HepG2 (cell line): ENCODE measurements around the gene TMC2. TPM values are rescaled to one million over a fixed set of nuclear protein-coding genes. Genes with fewer than 3 reads are reported as not detected.

Experiments
- CBFB ChIP-seq: sonication (generic); formaldehyde crosslinking; IDR thresholded peaks from 2 replicates; pipeline ENCODE4 v1.4.0; 2020; ENCODE audit warnings: missing genetic modification reagents
- CSRNP1 ChIP-seq: sonication (generic); formaldehyde crosslinking; IDR thresholded peaks from 2 replicates; pipeline ENCODE4 v1.8.1; 2023; ENCODE audit warnings: mild to moderate bottlenecking, missing genetic modification reagents
- DMTF1 ChIP-seq: sonication (generic); formaldehyde crosslinking; IDR thresholded peaks from 2 replicates; pipeline ENCODE4 v1.4.0; 2020; ENCODE audit warnings: mild to moderate bottlenecking, missing genetic modification reagents
- MAFG ChIP-seq: sonication (generic); formaldehyde crosslinking; IDR thresholded peaks from 2 replicates; pipeline ENCODE4 v1.5.1; 2020; ENCODE audit warnings: mild to moderate bottlenecking, missing genetic modification reagents
- MEIS1 ChIP-seq: sonication (generic); formaldehyde crosslinking; IDR thresholded peaks from 2 replicates; pipeline ENCODE4 v1.9.0; 2021; ENCODE audit warnings: mild to moderate bottlenecking, missing genetic modification reagents, moderate library complexity, borderline replicate concordance
- RARA ChIP-seq: IDR thresholded peaks from 2 replicates; pipeline ENCODE4 v1.6.1; 2016; ENCODE audit warnings: missing genetic modification reagents, missing compliant biosample characterization
- YEATS2 ChIP-seq: sonication (generic); formaldehyde crosslinking; IDR thresholded peaks from 2 replicates; pipeline ENCODE4 v1.4.0; 2020; ENCODE audit warnings: missing genetic modification reagents, borderline replicate concordance
- ZKSCAN5 ChIP-seq: sonication (generic); formaldehyde crosslinking; IDR thresholded peaks from 2 replicates; pipeline ENCODE4 v1.5.1; 2020; ENCODE audit warnings: mild to moderate bottlenecking, missing genetic modification reagents
- ZNF292 ChIP-seq: sonication (generic); formaldehyde crosslinking; IDR thresholded peaks from 2 replicates; pipeline ENCODE4 v1.8.1; 2022; ENCODE audit warnings: mild to moderate bottlenecking, low read depth, missing genetic modification reagents, borderline replicate concordance
- ZNF350 ChIP-seq: sonication (generic); formaldehyde crosslinking; IDR thresholded peaks from 2 replicates; pipeline ENCODE4 v1.4.0; 2020; ENCODE audit warnings: mild to moderate bottlenecking, low read depth, missing genetic modification reagents, borderline replicate concordance
- ZNF44 ChIP-seq: sonication (generic); formaldehyde crosslinking; IDR thresholded peaks from 2 replicates; pipeline ENCODE4 v1.5.1; 2020; ENCODE audit warnings: mild to moderate bottlenecking, missing genetic modification reagents
- ZNF577 ChIP-seq: sonication (generic); formaldehyde crosslinking; IDR thresholded peaks from 2 replicates; pipeline ENCODE4 v1.4.0; 2020; ENCODE audit warnings: mild to moderate bottlenecking, low read depth, missing genetic modification reagents, borderline replicate concordance
- ZNF691 ChIP-seq: sonication (generic); formaldehyde crosslinking; IDR thresholded peaks from 2 replicates; pipeline ENCODE4 v1.4.0; 2020; ENCODE audit warnings: missing genetic modification reagents, low read depth, mild to moderate bottlenecking, borderline replicate concordance
- ZNF720 ChIP-seq: sonication (generic); formaldehyde crosslinking; IDR thresholded peaks from 2 replicates; pipeline ENCODE4 v1.4.0; 2020; ENCODE audit warnings: missing genetic modification reagents
- ZNF768 ChIP-seq: sonication (generic); formaldehyde crosslinking; IDR thresholded peaks from 2 replicates; pipeline ENCODE4 v1.4.0; 2020; ENCODE audit warnings: missing genetic modification reagents
- ZSCAN29 ChIP-seq: sonication (generic); formaldehyde crosslinking; conservative IDR thresholded peaks from 2 replicates; pipeline ENCODE4 v1.4.0; 2020; ENCODE audit warnings: mild to moderate bottlenecking, missing genetic modification reagents
- polyA plus RNA-seq, 8 experiments: library from polyadenylated mRNA; depleted of rRNA in 3 of 8; stranded (reverse) in 7 of 8; unstranded in 1 of 8; fragments of >200 nt; fragmentation: Illumina TruSeq in 4 of 8; extraction: Trizol in 4 of 8; gene quantifications; 2 replicates each; pipeline versions ENCODE4 v1.2.1 to v1.2.3, GENCODE V29; 2011 to 2016; ENCODE audit warnings: low read depth in 4 of 8, missing spikeins in 1 of 8, mixed read lengths in 1 of 8; ENCODE audit not compliant: insufficient read depth in 1 of 8
- total RNA-seq, 5 experiments: library from RNA; depleted of rRNA; stranded (reverse); fragments of >200 nt; fragmentation: Illumina TruSeq; extraction: Trizol; gene quantifications; 2 replicates each; pipeline ENCODE4 v1.2.3, GENCODE V29; 2016; ENCODE audit warnings: low read depth in 1 of 5
- TF ChIP-seq, protein P1 (sequence below): sonication (generic); formaldehyde crosslinking; IDR thresholded peaks from 2 replicates; pipeline ENCODE4 v1.4.0; 2020; ENCODE audit warnings: mild to moderate bottlenecking, missing genetic modification reagents, borderline replicate concordance
- TF ChIP-seq, protein P2 (sequence below): IDR thresholded peaks from 2 replicates; pipeline ENCODE4 v1.6.1; 2016; ENCODE audit warnings: low read depth, control low read depth

The TMC2 gene
- total and polyA plus RNA-seq, 2 of the 13 experiments (the other 11 are each of a cell fraction or from before 2014, with no cell fraction given): not detected

DNA sequence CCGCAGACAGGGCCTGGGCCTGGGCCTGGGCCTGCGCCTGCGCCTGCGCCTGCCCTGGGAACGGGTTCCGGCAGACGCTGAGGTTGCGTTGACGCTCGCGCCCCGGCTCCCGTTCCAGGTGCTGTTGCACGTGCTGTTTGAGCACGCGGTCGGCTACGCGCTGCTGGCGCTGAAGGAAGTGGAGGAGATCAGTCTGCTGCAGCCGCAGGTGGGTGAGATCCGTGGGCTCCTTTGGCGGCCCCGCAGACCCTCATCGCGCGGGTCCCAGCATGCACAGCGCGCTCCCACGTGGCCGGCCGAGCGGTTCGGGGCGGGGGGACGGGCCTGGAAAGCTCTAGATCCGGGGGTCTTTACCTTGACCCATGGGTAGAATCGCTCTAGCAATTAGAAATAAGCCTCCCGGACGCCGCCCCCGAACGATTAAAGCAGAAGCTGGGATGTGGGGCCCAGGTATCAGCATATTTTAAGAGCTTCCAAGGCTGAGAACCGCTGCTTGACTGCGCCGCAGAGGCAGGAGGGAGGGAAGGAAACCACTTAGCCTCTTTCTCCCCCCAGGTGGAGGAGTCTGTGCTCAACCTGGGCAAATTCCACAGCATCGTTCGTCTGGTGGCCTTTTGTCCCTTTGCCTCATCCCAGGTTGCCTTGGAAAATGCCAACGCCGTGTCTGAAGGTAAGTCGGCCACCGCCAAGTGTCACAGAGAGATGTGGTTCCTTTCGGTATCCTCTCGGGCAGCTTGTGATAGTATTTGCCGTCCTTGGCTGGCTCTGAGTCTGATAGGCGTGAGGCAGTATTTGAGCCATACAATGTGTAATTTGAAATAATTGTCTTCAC is 116.6 kb downstream of the TMC2 start (continued):
- TF ChIP-seq ZNF577 (CRISPR knock-in tag) (peak; percentile 87; the same call in 1 of the 2 replicates), ZNF768 (peak; percentile 49; the same call in 1 of the 2 replicates), ZNF720 (CRISPR knock-in tag) (no peak), ZNF44 (CRISPR knock-in tag) (no peak), MAFG (peak; percentile 64; the same call in 1 of the 2 replicates), ZNF691 (CRISPR knock-in tag) (peak; percentile 83), ZKSCAN5 (CRISPR knock-in tag) (peak; percentile 68), CSRNP1 (0 out of 2 replicates have a peak, but pooled peaks have one; percentile 28), ZNF292 (0 out of 2 replicates have a peak, but pooled peaks have one; percentile 46), DMTF1 (CRISPR knock-in tag) (no peak), CBFB (CRISPR knock-in tag) (0 out of 2 replicates have a peak, but pooled peaks have one; percentile 19), MEIS1 (CRISPR knock-in tag) (peak; percentile 68; the same call in 1 of the 2 replicates), ZNF350 (no peak), RARA (CRISPR knock-in tag) (no peak), YEATS2 (peak; percentile 63), ZSCAN29 (CRISPR knock-in tag) (peak; percentile 89)
- TF ChIP-seq, protein P1, sequence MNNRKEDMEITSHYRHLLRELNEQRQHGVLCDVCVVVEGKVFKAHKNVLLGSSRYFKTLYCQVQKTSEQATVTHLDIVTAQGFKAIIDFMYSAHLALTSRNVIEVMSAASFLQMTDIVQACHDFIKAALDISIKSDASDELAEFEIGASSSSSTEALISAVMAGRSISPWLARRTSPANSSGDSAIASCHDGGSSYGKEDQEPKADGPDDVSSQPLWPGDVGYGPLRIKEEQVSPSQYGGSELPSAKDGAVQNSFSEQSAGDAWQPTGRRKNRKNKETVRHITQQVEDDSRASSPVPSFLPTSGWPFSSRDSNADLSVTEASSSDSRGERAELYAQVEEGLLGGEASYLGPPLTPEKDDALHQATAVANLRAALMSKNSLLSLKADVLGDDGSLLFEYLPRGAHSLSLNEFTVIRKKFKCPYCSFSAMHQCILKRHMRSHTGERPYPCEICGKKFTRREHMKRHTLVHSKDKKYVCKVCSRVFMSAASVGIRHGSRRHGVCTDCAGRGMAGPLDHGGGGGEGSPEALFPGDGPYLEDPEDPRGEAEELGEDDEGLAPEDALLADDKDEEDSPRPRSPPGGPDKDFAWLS (CRISPR knock-in tag): peak; percentile 79; the same call in 1 of the 2 replicates
- TF ChIP-seq, protein P2, sequence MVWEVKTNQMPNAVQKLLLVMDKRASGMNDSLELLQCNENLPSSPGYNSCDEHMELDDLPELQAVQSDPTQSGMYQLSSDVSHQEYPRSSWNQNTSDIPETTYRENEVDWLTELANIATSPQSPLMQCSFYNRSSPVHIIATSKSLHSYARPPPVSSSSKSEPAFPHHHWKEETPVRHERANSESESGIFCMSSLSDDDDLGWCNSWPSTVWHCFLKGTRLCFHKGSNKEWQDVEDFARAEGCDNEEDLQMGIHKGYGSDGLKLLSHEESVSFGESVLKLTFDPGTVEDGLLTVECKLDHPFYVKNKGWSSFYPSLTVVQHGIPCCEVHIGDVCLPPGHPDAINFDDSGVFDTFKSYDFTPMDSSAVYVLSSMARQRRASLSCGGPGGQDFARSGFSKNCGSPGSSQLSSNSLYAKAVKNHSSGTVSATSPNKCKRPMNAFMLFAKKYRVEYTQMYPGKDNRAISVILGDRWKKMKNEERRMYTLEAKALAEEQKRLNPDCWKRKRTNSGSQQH (CRISPR knock-in tag): no peak
